WTC11 (cell line): ENCODE data around the gene DCP1A.

Source experiments
- CREM ChIP-seq: sonication (generic); formaldehyde crosslinking; IDR thresholded peaks from 2 replicates; pipeline ENCODE4 v1.8.1; 2022; ENCODE audit warnings: mild to moderate bottlenecking, missing genetic modification reagents, moderate library complexity
- ELF4 ChIP-seq: sonication (generic); formaldehyde crosslinking; IDR thresholded peaks from 2 replicates; pipeline ENCODE4 v1.8.1; 2022; ENCODE audit warnings: low read depth, mild to moderate bottlenecking, moderate library complexity, missing genetic modification reagents
- HMGA2 ChIP-seq: fragments of 250-450 bp; sonication (Bioruptor Pico); IDR thresholded peaks from 2 replicates; pipeline ENCODE4 v1.4.0; 2021; ENCODE audit warnings: mild to moderate bottlenecking, moderate library complexity
- JUN ChIP-seq: sonication (generic); formaldehyde crosslinking; IDR thresholded peaks from 2 replicates; pipeline ENCODE4 v1.8.0; 2023; ENCODE audit warnings: mild to moderate bottlenecking, missing genetic modification reagents
- KAT7 ChIP-seq: sonication (generic); formaldehyde crosslinking; IDR thresholded peaks from 2 replicates; pipeline ENCODE4 v1.8.1; 2023; ENCODE audit warnings: missing genetic modification reagents, mild to moderate bottlenecking, borderline replicate concordance
- NFYB ChIP-seq: sonication (generic); formaldehyde crosslinking; conservative IDR thresholded peaks from 2 replicates; pipeline ENCODE4 v1.8.0; 2022; ENCODE audit warnings: low read depth, missing genetic modification reagents
- RELA ChIP-seq: sonication (generic); formaldehyde crosslinking; IDR thresholded peaks from 2 replicates; pipeline ENCODE4 v1.8.1; 2022; ENCODE audit warnings: missing genetic modification reagents, mild to moderate bottlenecking, borderline replicate concordance
- TF ChIP-seq, protein P1 (sequence below): fragments of 250-450 bp; sonication (Bioruptor Pico); conservative IDR thresholded peaks from 2 replicates; pipeline ENCODE4 v1.9.0; 2021; ENCODE audit warnings: mild to moderate bottlenecking
- TF ChIP-seq, protein P2 (sequence below): fragments of 200-600 bp; IDR thresholded peaks from 2 replicates; pipeline ENCODE4 v1.8.0; 2022; ENCODE audit warnings: antibody characterized with exemption

DNA sequence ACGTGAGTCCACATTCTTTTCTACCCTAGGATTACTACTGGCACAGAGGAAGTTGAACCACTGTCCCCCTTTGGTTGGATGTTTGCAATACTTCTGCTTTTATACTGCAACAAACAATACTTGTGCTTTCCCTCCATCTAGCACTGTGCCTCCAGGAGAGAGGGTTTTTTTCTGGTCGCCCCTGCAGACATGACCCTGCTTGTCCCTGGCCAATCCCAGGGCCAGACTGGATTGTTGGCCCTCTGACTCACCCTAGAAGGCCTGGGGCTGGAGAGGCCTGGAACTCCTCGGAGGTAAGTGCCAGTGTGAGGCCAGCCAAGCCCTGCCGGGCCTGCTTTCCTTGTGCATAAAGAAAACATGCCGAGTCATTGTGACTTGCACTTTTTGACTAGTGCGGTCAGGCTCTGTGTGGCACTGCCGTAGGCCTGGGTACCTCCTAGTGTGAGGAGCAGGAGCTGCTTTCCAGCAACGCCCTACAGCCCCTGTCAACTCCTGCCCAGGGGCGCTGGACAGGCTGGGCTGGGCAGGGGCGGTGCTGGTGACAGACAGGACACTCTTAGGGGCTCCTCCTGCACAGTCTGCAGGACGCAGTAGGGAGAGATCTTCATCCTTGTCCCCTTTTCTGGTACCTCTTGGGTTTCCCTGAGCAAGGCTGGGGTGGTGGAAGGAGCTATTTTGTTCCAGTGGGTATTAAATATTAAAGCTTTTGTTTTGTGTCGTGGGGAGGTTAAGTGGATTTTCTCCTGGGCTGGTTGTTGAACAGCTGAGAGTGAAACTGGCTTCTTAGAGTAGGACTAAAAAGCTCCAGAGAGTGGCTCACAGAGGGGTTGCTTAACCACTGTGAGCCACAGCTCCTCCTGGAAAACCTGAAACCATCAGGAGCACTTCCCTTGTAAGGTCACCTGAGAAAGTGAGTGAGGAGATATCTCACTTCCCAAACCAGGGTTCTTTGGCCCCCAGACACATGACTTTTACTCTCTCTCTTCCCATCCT is 77.2 kb downstream of the DCP1A start:
- TF ChIP-seq, protein P1, sequence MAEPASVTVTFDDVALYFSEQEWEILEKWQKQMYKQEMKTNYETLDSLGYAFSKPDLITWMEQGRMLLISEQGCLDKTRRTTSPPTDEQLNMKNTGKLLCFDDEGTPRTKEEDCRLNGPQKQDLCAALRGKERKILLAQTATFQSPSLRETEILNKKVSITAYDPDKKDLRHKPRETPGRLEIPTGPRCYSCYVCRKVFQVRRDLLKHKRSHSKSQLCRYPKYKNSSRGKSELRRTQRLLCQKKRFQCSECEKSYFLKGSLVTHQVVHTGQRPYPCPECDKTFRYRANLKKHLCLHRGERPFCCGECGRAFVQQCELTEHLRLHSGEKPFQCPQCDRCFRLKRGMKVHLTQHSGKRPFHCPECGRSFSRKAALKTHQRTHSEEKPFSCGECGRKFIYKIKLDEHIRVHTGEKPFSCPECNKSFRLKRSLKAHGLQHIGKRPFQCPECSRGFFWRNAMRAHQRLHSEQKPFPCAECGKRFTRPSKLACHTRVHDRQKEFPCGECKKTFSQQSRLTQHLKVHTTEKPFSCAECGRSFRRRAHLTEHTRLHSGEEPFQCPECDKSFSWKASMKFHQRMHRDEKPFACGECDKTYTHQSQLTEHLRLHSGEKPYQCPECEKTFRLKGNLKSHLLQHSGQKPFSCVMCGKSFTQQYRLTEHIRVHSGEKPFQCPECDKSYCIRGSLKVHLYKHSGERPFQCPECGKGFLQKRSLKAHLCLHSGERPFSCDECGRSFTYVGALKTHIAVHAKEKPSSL = no peak
- no peak for TF ChIP-seq NFYB (CRISPR knock-in tag)
- no peak for TF ChIP-seq HMGA2 (CRISPR knock-in tag)
- TF ChIP-seq CREM (CRISPR knock-in tag) = no peak
- no peak for TF ChIP-seq ELF4 (CRISPR knock-in tag)
- TF ChIP-seq, protein P2, sequence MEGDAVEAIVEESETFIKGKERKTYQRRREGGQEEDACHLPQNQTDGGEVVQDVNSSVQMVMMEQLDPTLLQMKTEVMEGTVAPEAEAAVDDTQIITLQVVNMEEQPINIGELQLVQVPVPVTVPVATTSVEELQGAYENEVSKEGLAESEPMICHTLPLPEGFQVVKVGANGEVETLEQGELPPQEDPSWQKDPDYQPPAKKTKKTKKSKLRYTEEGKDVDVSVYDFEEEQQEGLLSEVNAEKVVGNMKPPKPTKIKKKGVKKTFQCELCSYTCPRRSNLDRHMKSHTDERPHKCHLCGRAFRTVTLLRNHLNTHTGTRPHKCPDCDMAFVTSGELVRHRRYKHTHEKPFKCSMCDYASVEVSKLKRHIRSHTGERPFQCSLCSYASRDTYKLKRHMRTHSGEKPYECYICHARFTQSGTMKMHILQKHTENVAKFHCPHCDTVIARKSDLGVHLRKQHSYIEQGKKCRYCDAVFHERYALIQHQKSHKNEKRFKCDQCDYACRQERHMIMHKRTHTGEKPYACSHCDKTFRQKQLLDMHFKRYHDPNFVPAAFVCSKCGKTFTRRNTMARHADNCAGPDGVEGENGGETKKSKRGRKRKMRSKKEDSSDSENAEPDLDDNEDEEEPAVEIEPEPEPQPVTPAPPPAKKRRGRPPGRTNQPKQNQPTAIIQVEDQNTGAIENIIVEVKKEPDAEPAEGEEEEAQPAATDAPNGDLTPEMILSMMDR = no peak
- TF ChIP-seq KAT7 (CRISPR knock-in tag) = no peak
- no peak for TF ChIP-seq JUN (CRISPR knock-in tag)
- no peak for TF ChIP-seq RELA (CRISPR knock-in tag)
